Cardiac fibroblast (primary cell): ENCODE results near the gene MFAP3.
"Not testable (repeated sequence)": the region's sequence is repeated elsewhere in the genome, so short reads cannot be mapped to it uniquely, and the experiment has no call there.

Experiments
- DNase-seq, 2 donors: peaks; one replicate each; pipeline versions ENCODE4 v3.0.0 to v3.0.0-alpha.2; 2010; ENCODE audit warnings: low read depth in 2 of 2
- H3K4me3 ChIP-seq, 2 donors: replicated peaks in 1 of 2; 1 replicate in 1 of 2; 2 replicates in 1 of 2; pipeline ENCODE4 v1.5.1; 2011; ENCODE audit warnings: low read depth in 2 of 2, low read length in 2 of 2, mild to moderate bottlenecking in 2 of 2, moderate library complexity in 1 of 2
- TF ChIP-seq, protein P1 (sequence below): IDR thresholded peaks from one replicate; pipeline ENCODE4 v1.5.1; 2011; ENCODE audit warnings: low read depth, mild to moderate bottlenecking, low read length, inconsistent platforms

Gene MFAP3

DNA sequence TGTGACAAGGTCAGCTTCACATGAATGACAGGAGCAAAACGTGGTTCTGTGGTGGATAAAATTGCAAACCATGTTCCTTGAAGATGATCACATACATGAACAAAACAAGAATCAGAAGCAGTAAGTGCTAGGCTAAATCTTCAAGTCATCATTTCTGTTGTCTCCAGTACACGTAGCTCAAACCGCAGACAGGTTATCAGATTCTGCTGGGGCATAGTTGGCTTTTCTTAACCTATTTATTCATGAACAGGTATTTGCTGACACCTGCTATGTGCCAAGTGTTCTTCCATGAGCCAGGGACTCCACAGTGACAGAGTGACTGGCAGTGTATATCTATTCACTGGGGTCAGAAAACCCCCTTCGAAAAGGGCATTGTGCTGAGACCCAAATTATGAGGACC is 20.8 kb downstream of the MFAP3 start:
- no peak overlapping the region for H3K4me3 ChIP-seq
- no peak for DNase-seq
- TF ChIP-seq, protein P1, sequence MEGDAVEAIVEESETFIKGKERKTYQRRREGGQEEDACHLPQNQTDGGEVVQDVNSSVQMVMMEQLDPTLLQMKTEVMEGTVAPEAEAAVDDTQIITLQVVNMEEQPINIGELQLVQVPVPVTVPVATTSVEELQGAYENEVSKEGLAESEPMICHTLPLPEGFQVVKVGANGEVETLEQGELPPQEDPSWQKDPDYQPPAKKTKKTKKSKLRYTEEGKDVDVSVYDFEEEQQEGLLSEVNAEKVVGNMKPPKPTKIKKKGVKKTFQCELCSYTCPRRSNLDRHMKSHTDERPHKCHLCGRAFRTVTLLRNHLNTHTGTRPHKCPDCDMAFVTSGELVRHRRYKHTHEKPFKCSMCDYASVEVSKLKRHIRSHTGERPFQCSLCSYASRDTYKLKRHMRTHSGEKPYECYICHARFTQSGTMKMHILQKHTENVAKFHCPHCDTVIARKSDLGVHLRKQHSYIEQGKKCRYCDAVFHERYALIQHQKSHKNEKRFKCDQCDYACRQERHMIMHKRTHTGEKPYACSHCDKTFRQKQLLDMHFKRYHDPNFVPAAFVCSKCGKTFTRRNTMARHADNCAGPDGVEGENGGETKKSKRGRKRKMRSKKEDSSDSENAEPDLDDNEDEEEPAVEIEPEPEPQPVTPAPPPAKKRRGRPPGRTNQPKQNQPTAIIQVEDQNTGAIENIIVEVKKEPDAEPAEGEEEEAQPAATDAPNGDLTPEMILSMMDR = no peak

DNA sequence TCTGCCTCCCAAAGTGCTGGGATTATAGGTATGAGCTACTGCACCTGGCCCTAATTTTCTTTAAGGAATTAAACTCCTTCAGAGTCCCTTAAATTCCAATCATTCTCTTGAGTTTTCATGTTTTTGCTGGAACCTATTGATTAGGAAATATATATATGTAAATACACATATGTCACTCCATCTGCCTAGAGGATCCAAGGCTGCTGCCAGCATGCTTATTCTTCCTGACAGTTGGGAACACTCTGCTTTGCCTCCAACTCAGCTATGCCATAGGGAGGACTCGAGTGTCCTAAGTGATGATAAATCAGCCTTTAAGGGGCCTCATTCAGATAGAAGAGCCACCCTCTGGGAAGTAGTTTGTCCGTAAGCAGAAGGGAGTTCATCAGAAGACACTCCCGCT is 21.8 kb downstream of the MFAP3 start:
- TF ChIP-seq, protein P1 = no peak

DNA sequence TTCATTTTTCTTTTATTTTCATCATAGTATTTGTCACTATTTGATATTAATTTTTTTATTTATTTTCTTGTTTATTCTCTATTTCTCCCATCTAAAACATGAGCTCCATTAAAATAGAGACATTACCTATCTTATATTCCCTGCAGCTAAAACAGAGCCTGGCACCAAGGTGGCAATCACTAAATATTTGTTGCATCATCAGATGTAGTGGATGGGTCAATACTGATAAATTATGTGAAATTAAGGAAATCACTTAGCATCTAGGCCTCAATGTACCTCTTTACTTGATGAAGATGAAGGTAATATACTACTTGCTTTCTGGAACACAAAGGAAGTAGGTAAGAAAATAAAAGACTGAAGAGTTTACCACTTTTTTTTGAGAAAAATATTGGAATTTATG is 24.6 kb downstream of the MFAP3 start:
- no peak overlapping the region for H3K4me3 ChIP-seq
- TF ChIP-seq, protein P1 = no peak
- DNase-seq = no peak

More for the DNA sequence above, 21.8 kb downstream of the MFAP3 start:
- H3K4me3 ChIP-seq = no peak overlapping the region
- DNase-seq = no peak

DNA sequence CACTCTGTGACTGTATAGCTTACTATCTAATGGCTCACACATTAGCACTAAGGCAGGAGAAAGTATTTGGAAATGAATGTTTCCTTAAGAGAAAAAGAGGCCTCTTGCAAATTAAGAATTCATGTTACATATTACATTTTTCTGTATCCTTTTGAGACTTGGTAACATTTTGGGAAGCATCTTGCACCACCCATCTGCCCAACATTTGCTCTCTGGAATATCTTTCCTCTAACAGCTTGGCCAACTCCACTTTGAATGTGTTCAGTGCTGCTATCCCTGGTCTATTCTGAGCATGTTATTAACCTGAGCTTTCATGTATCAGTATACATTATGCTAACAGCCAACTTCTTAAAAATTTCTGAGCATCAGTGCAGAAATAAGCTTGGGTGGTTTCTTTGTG is 27.2 kb downstream of the MFAP3 start:
- TF ChIP-seq, protein P1 = no peak
- H3K4me3 ChIP-seq = no peak overlapping the region
- DNase-seq = no peak

DNA sequence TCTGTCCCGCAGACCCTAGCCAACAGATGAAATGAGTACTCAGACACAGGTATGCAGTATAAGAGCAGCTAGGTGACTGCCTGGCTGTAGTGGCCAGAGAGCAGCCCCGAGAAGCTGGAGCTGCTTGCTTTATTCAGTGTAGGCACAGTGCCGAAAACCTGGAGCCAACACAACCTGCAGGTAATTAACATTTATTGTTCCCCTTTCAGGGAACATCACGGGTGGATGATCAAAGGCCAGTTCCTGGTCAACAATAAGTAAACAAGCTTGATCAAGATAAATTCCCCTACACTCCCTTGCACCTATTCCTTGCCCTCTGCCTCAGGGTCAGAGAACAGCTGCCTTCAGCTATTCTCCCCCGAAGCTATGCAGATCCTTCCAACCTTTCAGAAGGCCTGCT is 31.1 kb downstream of the MFAP3 start:
- H3K4me3 ChIP-seq, DNase-seq: not testable (repeated sequence)

DNA sequence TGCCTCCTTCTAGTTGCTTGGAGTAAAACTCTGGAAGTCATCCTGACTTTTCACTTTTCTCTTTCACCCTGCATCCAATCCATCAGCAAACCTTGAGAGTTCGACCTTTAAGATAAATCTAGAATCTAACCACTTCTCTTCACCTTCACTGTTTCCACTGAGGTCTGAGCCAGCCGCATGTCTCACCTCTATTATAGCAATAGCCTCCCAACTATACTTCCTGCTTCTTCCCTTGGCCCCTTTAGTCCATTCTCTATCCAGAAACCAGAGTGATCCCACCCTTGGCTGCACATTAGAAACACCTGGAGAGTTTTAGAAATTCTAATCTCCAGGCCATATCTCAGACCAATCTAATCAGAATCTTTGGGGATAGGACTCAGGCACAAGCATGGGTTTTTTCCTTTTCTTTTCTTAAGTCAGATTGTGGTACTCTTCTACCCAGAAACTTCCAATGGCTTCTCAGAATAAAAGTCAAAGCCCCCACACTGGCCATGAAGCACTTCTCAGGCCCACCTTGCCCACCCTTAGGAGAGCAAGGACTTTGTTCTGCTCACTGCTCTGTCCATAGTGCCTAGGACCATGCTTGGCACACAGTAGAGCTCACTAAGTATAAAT is 33.1 kb downstream of the MFAP3 start:
- no peak overlapping the region for H3K4me3 ChIP-seq
- TF ChIP-seq, protein P1 = no peak
- no peak for DNase-seq

DNA sequence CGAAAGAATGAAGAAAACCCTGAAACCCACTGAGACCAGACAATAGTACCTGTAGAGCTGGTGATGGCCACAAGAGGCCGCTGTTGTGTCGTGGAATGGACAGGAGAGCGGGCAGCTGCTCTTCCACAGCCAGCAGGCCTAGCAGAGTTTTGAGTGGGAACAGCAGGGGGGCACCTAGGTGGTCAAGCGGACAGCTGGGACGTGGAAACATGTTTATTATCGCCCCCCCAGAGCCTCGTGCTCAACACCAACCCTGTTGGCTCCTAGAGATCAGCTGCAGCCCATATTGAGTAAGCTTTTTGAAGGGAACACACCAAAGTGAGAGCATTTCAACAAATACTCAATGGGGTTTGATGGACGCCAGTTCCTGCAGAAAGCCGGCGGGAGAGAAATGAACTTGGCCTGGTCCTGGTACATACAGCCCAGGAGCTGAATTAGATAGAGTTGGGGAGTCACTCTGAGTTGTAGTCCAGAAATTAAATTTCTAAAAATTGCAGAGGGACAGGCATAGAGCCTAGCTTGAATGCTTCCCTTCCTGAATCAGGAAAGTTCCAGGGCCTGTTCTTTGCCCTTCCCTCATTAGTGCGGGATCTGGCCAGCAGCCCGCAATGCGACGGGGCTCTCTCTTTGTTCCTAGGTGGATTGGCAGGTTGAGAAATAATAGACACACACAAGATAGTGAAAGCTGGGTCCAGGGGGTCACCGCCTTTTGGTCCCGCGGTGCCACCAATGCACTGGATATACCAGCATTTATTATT is 33.8 kb downstream of the MFAP3 start:
- DNase-seq = peak; percentile 79
- TF ChIP-seq, protein P1 = peak; percentile 87
- H3K4me3 ChIP-seq = no peak overlapping the region
